ENCODE results near the gene PRAMEF10.
"Not testable (repeated sequence)": the region's sequence is repeated elsewhere in the genome, so short reads cannot be mapped to it uniquely, and the experiment has no call there.

Gene PRAMEF10, protein sequence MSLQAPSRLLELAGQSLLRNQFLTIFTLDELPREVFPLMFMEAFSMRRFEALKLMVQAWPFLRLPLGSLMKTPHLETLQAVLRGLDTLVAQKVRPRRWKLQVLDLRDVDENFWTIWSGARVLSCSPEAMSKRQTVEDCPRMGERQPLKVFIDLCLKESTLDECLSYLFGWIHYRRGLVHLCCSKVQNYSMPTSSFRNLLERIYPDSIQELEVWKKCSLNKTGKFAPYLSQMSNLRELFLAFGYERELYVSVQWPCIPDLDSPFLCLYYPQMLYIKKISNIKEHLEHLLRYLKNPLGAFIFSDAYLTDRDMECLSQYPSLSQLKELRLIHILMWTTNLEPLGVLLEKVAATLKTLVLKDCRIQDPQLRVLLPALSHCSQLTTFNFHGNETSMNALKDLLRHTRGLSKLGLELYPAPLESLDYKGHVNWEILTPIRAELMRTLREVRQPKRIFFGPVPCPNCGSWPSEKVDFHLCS

DNA sequence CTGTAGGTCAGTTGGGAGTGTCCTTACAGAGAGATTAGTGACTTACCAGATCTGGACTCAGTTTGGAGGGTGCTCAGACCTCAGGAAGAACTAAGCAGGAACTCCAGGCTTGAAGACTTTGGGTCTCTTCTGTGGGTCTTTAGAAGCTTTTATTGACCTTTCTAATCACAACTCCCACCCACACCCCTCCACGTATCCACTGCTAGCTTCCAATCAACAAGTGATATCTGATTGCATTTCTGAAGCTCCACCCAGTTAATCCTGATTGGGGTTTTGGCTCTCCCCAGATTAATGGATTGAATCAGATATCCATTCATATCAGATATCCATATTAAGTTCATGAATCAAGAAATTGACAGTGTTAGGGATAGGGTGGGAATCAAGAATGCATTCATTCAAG is at the start of gene PRAMEF10:
PRAMEF10 (minus strand) TSS at position 101 of the 400 bp plus-strand sequence. CDS start 2,423 bp downstream, outside the sequence.
- not testable (repeated sequence) for DNase-seq

DNA sequence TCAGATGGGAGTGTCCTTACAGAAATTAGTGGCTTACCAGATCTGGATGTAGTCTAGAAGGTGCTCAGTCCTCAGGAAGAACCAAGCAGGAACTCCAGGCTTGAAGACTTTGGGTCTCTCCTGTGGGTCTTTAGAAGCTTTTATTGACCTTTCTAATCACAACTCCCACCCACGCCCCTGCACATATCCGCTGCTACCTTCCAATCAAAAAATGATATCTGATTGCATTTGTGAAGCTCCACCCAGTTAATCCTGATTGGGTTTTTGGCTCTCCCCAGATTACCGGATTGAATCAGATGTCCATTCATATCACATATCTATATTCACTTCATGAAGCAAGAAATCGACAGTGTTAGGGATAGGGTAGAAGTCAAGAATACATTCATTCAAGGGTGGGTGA is 49.4 kb upstream of the PRAMEF10 start, which contains the start of gene PRAMEF6:
PRAMEF6 (minus strand) TSS at position 101 of the 400 bp plus-strand sequence. CDS start 5,062 bp downstream, outside the sequence.
- DNase-seq: not testable (repeated sequence)

DNA sequence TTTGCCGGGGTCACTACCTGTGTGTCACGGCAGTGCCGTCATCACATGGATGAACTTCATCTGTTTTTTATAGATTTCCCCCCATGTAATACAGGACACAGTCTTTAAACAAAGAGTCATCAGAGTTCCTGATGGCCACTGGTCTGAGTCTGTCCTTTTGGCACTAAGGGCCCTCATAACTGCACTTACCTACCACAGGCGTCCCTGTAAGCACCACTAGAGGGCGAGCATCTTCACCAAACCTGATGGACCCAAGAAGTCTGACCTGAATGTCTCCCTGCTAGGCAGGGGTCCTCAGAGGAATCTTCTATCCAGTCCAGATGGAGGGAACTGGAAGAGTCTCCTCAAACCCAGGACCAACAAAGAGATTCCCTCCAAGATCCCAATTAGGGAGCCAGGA is 26.3 kb upstream of the PRAMEF10 start:
- not testable (repeated sequence) for DNase-seq

DNA sequence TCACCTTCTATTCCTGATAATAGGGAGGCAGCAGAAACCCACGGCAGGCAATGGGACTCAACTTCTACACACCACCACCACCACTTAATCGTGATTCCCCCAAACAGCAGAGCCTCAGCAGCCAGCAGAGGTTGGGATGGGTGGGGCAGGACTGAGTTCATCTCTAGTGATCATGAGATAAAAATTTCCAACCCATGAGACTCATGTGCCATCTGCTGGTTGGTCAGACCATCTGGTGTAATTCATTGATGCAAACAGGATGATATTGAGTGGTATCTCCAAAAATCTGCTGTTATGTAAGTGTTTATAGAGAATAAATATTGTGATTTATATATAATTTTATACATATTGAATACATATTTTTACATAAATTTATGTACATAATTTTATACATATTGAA is 23.7 kb upstream of the PRAMEF10 start:
- DNase-seq: not testable (repeated sequence)

DNA sequence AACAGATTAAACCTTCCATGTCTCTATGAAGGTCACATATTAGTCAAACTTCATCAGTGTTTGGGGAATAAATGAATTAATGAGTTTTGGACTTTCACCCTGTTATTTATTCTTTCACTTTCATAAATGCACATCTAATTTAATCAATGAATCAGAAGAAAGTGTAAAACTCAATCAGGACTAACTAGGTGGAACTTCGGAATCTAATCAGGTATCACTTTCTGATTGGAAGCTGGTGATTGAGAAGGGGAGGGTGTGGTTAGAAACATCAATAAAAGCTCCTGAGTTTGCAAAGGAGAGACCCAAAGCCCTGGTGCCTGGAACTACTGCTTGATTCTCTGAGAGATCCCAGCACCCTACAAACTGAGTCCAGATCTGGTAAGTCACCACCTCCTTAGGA is 18.2 kb upstream of the PRAMEF10 start, which contains the start of gene PRAMEF7:
PRAMEF7 (plus strand) TSS at position 301 of the 400 bp plus-strand sequence. CDS start 1,083 bp downstream, outside the sequence.
- DNase-seq: not testable (repeated sequence)

DNA sequence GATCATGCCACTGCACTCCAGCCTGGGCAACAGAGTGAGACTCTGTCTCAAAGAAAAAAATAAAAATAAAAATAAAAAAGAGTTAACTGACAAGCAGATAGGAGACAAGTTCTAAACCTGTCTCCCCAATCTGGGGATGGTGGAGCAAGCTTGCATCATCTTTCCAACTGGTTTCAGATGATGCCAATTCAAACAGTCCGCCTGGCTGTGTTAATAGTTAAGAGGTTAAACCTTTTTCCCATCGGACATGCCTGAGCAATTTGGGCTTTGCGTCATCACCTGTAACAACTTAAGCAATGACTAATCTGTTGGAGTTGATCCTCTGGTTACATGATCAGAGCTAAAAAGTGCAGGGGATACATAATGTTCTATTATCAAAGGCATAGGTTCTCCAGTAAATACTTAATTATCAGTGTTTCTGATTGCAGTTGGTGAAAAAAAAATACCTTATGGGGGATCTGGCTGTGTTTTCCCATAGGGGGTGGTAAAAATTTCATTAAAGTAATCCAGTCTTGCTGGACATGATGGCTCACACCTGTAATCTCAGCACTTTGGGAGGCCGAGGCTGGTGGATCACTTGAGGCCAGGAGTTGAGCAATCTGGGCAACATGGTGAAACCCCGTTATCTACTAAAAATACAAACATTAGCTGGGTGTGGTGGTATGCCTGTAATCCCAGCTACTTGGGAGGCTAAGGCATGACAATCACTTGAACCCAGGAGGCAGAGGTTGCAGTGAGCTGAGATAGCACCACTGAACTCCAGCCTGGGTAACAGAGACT is 5.9 kb upstream of the PRAMEF10 start:
- DNase-seq: not testable (repeated sequence)

DNA sequence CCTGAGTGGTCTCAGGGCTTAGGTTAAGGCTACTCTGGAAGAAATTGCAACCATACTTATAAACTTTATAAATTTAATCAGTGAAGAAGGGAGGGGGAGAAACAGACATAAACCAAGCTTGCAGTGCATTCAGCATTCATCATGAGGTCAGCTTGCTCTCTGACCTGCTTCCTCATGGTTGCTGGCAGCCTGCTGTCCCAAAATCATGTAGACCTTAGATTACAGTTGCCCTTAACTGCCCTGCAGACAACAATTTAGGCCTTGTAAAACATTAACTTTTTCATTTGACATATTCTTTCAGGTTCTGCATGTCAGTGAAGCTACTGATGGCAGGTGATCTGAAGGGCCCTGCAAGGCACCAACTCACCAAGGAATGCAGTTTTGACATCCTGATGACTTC is 1.1 kb upstream of the PRAMEF10 start:
- DNase-seq: not testable (repeated sequence)

DNA sequence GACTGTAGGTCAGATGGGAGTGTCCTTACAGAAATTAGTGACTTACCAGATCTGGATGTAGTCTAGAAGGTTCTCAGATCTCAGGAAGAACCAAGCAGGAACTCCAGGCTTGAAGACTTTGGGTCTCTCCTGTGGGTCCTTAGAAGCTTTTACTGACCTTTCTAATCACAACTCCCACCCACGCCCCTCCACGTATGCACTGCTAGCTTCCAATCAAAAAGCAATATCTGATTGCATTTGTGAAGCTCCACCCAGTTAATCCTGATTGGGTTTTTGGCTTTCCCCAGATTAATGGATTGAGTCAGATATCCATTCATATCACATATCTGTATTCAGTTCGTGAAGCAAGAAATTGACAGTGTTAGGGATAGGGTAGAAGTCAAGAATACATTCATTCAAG is 12.0 kb downstream of the PRAMEF10 start, which contains the start of gene PRAMEF4:
PRAMEF4 (minus strand) TSS at position 101 of the 400 bp plus-strand sequence. CDS start 2,807 bp downstream, outside the sequence.
- not testable (repeated sequence) for DNase-seq

DNA sequence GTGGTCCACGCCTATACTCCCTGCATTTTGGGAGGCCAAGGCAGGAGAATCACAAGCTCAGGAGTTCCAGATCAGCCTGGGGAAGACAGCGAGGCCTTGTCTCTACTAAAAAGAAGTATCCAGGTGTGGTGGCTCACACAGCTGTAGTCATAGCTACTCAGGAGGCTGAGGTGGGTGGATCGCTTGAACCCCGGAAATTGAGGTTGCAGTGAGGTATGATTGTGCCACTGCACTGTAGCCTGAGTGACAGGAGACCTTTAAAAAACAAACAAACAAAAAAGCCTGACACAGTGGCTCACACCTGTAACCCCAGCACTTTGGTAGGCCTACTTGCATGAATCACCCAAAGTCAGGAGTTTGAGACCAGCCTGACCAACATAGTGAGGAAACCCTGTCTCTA is 19.6 kb downstream of the PRAMEF10 start:
- DNase-seq: not testable (repeated sequence)

DNA sequence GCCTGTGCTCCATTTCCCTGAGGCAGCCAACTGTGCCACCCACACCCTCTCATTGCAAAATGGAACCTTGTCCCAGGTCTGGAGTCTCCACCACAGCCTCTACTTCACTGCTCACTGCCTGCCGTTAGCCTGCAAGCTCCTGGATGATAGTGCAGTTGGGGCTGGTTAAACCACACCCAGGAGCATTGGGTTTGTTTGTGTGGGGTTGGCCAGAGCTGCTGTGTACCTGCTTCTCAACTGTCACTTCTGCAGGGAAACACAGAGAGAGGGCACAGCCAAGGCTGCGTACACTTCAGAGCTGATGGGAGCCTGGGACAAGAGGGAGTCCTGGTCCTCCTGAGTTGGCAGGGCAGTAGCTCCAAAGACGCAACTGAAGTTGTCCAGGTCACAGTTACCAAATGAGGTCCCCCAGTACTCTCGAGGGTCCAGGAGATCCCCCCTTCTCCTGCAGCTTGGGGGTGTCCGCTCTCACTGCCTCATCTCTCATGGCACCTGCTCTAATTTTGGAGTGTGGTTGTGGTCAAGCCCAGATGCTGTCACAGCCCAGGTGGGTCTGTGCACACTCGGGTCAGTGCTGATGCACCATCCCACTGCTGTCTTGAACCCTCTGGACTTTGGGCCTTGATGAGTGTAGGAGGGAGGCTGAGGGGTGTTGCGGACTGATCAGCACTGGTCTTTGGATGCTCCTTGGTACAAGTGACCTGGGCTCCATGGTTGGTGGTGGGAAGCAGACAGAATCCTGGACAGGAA is 34.8 kb downstream of the PRAMEF10 start:
- DNase-seq: not testable (repeated sequence)

DNA sequence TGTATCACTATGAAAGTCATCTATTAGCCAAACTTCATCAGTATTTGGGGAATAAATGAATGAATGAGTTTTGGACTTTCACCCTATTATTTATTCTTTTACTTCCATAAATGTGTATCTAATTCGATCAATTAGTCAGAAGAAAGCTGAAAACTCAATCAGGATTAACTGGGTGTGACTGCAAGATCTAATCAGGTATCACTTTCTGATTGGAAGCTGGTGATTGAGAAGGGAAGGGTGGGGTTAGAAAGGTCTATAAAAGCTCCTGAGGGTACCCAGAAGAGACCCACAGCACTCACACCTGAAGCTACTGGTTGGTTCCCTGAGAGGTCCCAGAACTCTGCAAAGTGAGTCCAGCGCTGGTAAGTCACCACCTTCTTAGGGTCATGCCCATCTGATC is 41.3 kb downstream of the PRAMEF10 start, which contains the start of gene PRAMEF2:
PRAMEF2 (plus strand) TSS at position 301 of the 400 bp plus-strand sequence. CDS start 1,924 bp downstream, outside the sequence.
- not testable (repeated sequence) for DNase-seq

DNA sequence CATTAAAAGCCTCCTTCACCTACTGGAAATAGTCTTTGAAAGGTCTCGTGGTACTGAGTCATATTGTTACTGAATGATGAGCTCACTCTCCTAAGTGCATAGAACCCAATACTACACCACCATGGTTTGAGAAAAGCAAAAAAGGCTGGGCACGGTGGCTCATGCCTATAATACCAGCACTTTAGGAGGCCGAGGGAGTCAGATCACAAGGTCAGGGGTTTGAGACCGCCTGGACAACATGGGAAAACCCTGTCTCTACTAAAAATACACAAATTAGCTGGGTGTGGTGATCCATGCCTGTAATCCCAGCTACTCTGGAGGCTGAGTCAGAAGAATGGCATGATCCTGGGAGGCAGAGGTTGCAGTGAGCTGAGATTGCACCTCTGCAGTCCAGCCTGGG is 46.3 kb downstream of the PRAMEF10 start:
- no peak for DNase-seq

DNA sequence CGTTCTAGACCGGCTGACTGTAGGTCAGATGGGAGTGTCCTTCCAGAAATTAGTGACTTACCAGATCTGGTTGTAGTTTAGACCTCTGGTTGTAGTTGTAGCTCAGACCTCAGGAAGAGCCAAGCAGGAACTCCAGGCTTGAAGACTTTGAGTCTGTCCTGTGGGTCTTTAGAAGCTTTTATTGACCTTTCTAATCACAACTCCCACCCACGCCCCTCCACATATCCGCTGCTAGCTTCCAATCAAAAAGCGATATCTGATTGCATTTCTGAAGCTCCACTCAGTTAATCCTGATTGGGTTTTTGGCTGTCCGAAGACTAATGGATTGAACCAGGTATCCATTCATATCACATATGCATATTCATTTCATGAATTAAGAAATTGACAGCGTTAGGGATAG is 49.5 kb downstream of the PRAMEF10 start, which contains the start of gene HNRNPCL1:
HNRNPCL1 (minus strand) TSS at position 101 of the 400 bp plus-strand sequence. CDS start 431 bp downstream, outside the sequence.
- not testable (repeated sequence) for DNase-seq
